HepG2 (cell line): ENCODE measurements around the gene JMJD1C. TPM values are rescaled to one million over a fixed set of nuclear protein-coding genes. Genes with fewer than 3 reads are reported as not detected.

Experiments used
- ATAC-seq: fragments of 200-7000 bp; cut with Tn5 transposase; 3 replicates; pipeline ENCODE4 v1.9.1; 2020; ENCODE audit warnings: mild to moderate bottlenecking, moderate library complexity
- BruUV-seq: library from RNA; stranded (reverse); fragments of 400-500 nt; replicated peaks from 2 replicates; lab custom pipeline; 2021; lab: Mats Ljungman, UMichigan
- CTCF ChIA-PET: fragments of 300-600 bp; formaldehyde crosslinking; extraction: SDS; loops from one replicate; lab custom pipeline; 2021; ENCODE audit warnings: low total read pairs, inconsistent platforms, low intra/inter-chr PET ratio; lab: Yijun Ruan, JAX
- POLR2A ChIA-PET: fragments of 350-600 bp; sonication (Branson Sonifier 250); formaldehyde crosslinking; loops from one replicate; lab custom pipeline; 2020; ENCODE audit warnings: antibody characterized with exemption, inconsistent platforms; lab: Yijun Ruan, JAX
- DNase-seq: peaks from one replicate; pipeline ENCODE4 v3.0.0-alpha.2; 2015; ENCODE audit warnings: low spot score
- FAIRE-seq: peaks from 3 replicates; lab custom pipeline; 2011; peaks lifted over from hg19 to GRCh38; lab: Jason Lieb, UNC
- H2AFZ ChIP-seq: one replicate; pipeline ENCODE4 v1.6.1; 2011; ENCODE audit warnings: low read length, inconsistent platforms
- H3K27ac ChIP-seq: fragments of 300-600 bp; 3 replicates; pipeline ENCODE4 v1.8.0; 2011; ENCODE audit warnings: mixed run types, mild to moderate bottlenecking, mixed read lengths, low read length, inconsistent platforms; ENCODE audit not compliant: insufficient read depth; ENCODE audit errors: extremely low read length
- H3K27me3 ChIP-seq, 2 experiments: fragments of 200-600 bp in 1 of 2; 2 replicates in 1 of 2; 3 replicates in 1 of 2; pipeline versions ENCODE4 v1.6.0 to v1.8.0; 2011; ENCODE audit warnings: low read length in 2 of 2, mild to moderate bottlenecking in 2 of 2, moderate library complexity in 2 of 2, inconsistent platforms in 1 of 2; ENCODE audit not compliant: insufficient read depth in 2 of 2, control insufficient read depth in 1 of 2
- H3K36me3 ChIP-seq, 2 experiments: fragments of 200-600 bp in 1 of 2; replicated peaks in 1 of 2; 2 replicates in 1 of 2; 3 replicates in 1 of 2; pipeline versions ENCODE4 v1.5.1 to v1.8.0; 2011; ENCODE audit warnings: low read length in 2 of 2, inconsistent platforms in 1 of 2; ENCODE audit not compliant: insufficient read depth in 2 of 2, control insufficient read depth in 1 of 2
- H3K4me1 ChIP-seq: 2 replicates; pipeline ENCODE4 v1.5.1; 2012; ENCODE audit warnings: low read length, inconsistent platforms; ENCODE audit not compliant: insufficient read depth
- H3K4me2 ChIP-seq: 2 replicates; pipeline ENCODE4 v1.6.0; 2011; ENCODE audit warnings: low read depth, low read length, inconsistent platforms
- H3K4me3 ChIP-seq, 3 experiments: fragments of 200-600 bp in 1 of 3; sonication (generic), shearing (Covaris generic) in 1 of 3; replicated peaks in 1 of 3; 2 replicates each; pipeline ENCODE4 v1.5.1; 2011 to 2016; ENCODE audit warnings: low read length in 3 of 3, inconsistent platforms in 2 of 3, low read depth in 2 of 3, mild to moderate bottlenecking in 2 of 3, control low read depth in 1 of 3, mixed read lengths in 1 of 3; ENCODE audit not compliant: insufficient read depth in 1 of 3
- H3K79me2 ChIP-seq: one replicate; pipeline ENCODE4 v1.6.1; 2011; ENCODE audit warnings: low read length, inconsistent platforms; ENCODE audit not compliant: insufficient read depth
- H3K9ac ChIP-seq: 2 replicates; pipeline ENCODE4 v1.6.0; 2011; ENCODE audit warnings: mild to moderate bottlenecking, low read depth, low read length, inconsistent platforms; ENCODE audit not compliant: insufficient read depth
- H3K9me3 ChIP-seq: 2 replicates; pipeline ENCODE4 v1.5.1; 2012; ENCODE audit warnings: mild to moderate bottlenecking, low read length
- H4K20me1 ChIP-seq: 2 replicates; pipeline ENCODE4 v1.6.0; 2011; ENCODE audit warnings: inconsistent platforms, mild to moderate bottlenecking, low read length, moderate library complexity; ENCODE audit not compliant: insufficient read depth
- BORCS8-MEF2B ChIP-seq: sonication (generic); formaldehyde crosslinking; IDR thresholded peaks from 2 replicates; pipeline ENCODE4 v1.8.0; 2022; ENCODE audit warnings: mild to moderate bottlenecking, missing genetic modification reagents
- E2F2 ChIP-seq: sonication (generic); formaldehyde crosslinking; IDR thresholded peaks from 2 replicates; pipeline ENCODE4 v1.4.0; 2020; ENCODE audit warnings: missing genetic modification reagents, borderline replicate concordance
- ELF4 ChIP-seq: sonication (generic); formaldehyde crosslinking; IDR thresholded peaks from 2 replicates; pipeline ENCODE4 v1.5.0; 2020; ENCODE audit warnings: missing genetic modification reagents, mild to moderate bottlenecking, moderate library complexity, borderline replicate concordance
- LCORL ChIP-seq, 2 experiments: fragments of 450-650 bp in 1 of 2; sonication (generic) in 1 of 2; formaldehyde crosslinking in 1 of 2; IDR thresholded peaks; 2 replicates each; pipeline versions ENCODE4 v1.5.0 to v1.6.1; 2017 to 2020; ENCODE audit warnings: antibody characterized with exemption in 1 of 2, missing genetic modification reagents in 1 of 2
- MBNL3 ChIP-seq: fragments of 250-450 bp; sonication (Bioruptor Pico); conservative IDR thresholded peaks from 2 replicates; pipeline ENCODE4 v1.8.0; 2022; ENCODE audit warnings: mild to moderate bottlenecking, inconsistent platforms
- MTA1 ChIP-seq: sonication (generic); formaldehyde crosslinking; IDR thresholded peaks from 2 replicates; pipeline ENCODE4 v1.4.0; 2020; ENCODE audit warnings: missing genetic modification reagents, mild to moderate bottlenecking, borderline replicate concordance
- MZF1 ChIP-seq: sonication (generic); formaldehyde crosslinking; IDR thresholded peaks from 2 replicates; pipeline ENCODE4 v1.8.1; 2023; ENCODE audit warnings: mild to moderate bottlenecking, missing genetic modification reagents, borderline replicate concordance
- PAX8 ChIP-seq: sonication (generic); formaldehyde crosslinking; IDR thresholded peaks from 2 replicates; pipeline ENCODE4 v1.8.0; 2022; ENCODE audit warnings: mild to moderate bottlenecking, missing genetic modification reagents, borderline replicate concordance
- RFX5 ChIP-seq: IDR thresholded peaks from 2 replicates; pipeline ENCODE4 v1.6.1; 2011; ENCODE audit warnings: low read depth, low read length, improper control_type of control experiment
- SMAD9 ChIP-seq: sonication (generic); formaldehyde crosslinking; IDR thresholded peaks from 2 replicates; pipeline ENCODE4 v1.5.1; 2020; ENCODE audit warnings: mild to moderate bottlenecking, missing genetic modification reagents
- SOX5 ChIP-seq: IDR thresholded peaks from 2 replicates; pipeline ENCODE4 v1.6.1; 2016; ENCODE audit warnings: borderline replicate concordance
- TBL1XR1 ChIP-seq: fragments of 150-350 bp; IDR thresholded peaks from 2 replicates; pipeline ENCODE4 v1.6.1; 2014; ENCODE audit warnings: borderline replicate concordance, low read length; ENCODE audit not compliant: partially characterized antibody
- THAP11 ChIP-seq: IDR thresholded peaks from 2 replicates; pipeline ENCODE4 v1.6.1; 2016; ENCODE audit warnings: missing biosample characterization, missing genetic modification reagents
- TP53 ChIP-seq: sonication (generic); formaldehyde crosslinking; conservative IDR thresholded peaks from 2 replicates; pipeline ENCODE4 v1.4.0; 2020; ENCODE audit warnings: missing genetic modification reagents
- ZFAT ChIP-seq: sonication (generic); formaldehyde crosslinking; conservative IDR thresholded peaks from 2 replicates; pipeline ENCODE4 v1.8.1; 2023; ENCODE audit warnings: missing genetic modification reagents, inconsistent platforms
- ZMYM4 ChIP-seq: sonication (generic); formaldehyde crosslinking; IDR thresholded peaks from 2 replicates; pipeline ENCODE4 v1.8.1; 2023; ENCODE audit warnings: mild to moderate bottlenecking, missing genetic modification reagents
- ZNF326 ChIP-seq: sonication (generic); formaldehyde crosslinking; IDR thresholded peaks from 2 replicates; pipeline ENCODE4 v1.4.0; 2020; ENCODE audit warnings: missing genetic modification reagents, borderline replicate concordance
- ZNF44 ChIP-seq: sonication (generic); formaldehyde crosslinking; IDR thresholded peaks from 2 replicates; pipeline ENCODE4 v1.5.1; 2020; ENCODE audit warnings: mild to moderate bottlenecking, missing genetic modification reagents
- ZNF446 ChIP-seq: sonication (generic); formaldehyde crosslinking; IDR thresholded peaks from 2 replicates; pipeline ENCODE4 v1.5.0; 2020; ENCODE audit warnings: mild to moderate bottlenecking, missing genetic modification reagents
- ZNF530 ChIP-seq: sonication (generic); formaldehyde crosslinking; IDR thresholded peaks from 2 replicates; pipeline ENCODE4 v1.5.0; 2020; ENCODE audit warnings: low read depth, mild to moderate bottlenecking, missing genetic modification reagents
- ZNF576 ChIP-seq: sonication (generic); formaldehyde crosslinking; IDR thresholded peaks from 2 replicates; pipeline ENCODE4 v1.4.0; 2020; ENCODE audit warnings: mild to moderate bottlenecking, missing genetic modification reagents
- ZNF577 ChIP-seq: sonication (generic); formaldehyde crosslinking; IDR thresholded peaks from 2 replicates; pipeline ENCODE4 v1.4.0; 2020; ENCODE audit warnings: mild to moderate bottlenecking, low read depth, missing genetic modification reagents, borderline replicate concordance
- ZNF660 ChIP-seq: sonication (generic); formaldehyde crosslinking; IDR thresholded peaks from 2 replicates; pipeline ENCODE4 v1.5.1; 2020; ENCODE audit warnings: mild to moderate bottlenecking, low read depth, missing genetic modification reagents, borderline replicate concordance
- ZNF672 ChIP-seq: sonication (generic); formaldehyde crosslinking; IDR thresholded peaks from 2 replicates; pipeline ENCODE4 v1.8.1; 2022; ENCODE audit warnings: missing genetic modification reagents
- ZNF724P ChIP-seq: sonication (generic); formaldehyde crosslinking; IDR thresholded peaks from 2 replicates; pipeline ENCODE4 v1.8.0; 2022; ENCODE audit warnings: missing genetic modification reagents, borderline replicate concordance
- ZSCAN9 ChIP-seq: IDR thresholded peaks from 2 replicates; pipeline ENCODE4 v1.6.1; 2016; ENCODE audit warnings: borderline replicate concordance
- WGBS: methylation state at CpG from one replicate; pipeline ENCODE4 v1.1.6; 2017; ENCODE audit warnings: low lambda C conversion rate; 5-methylcytosine and 5-hydroxymethylcytosine counted together
- in situ Hi-C: cut with HindIII; loops from 2 replicates; pipeline ENCODE4 v1.10.0; 2017; ENCODE audit warnings: low pct_unique_long_range_greater_than_20kb; ENCODE audit not compliant: extremely low pct_ligation_motif_present
- intact Hi-C: fragments of 100-400 bp; cut with micrococcal nuclease; formaldehyde crosslinking; loops from one replicate; pipeline ENCODE4 v1.10.0; 2022; ENCODE audit not compliant: unreplicated experiment
- polyA plus RNA-seq, 8 experiments: library from polyadenylated mRNA; depleted of rRNA in 3 of 8; stranded (reverse) in 7 of 8; unstranded in 1 of 8; fragments of >200 nt; fragmentation: Illumina TruSeq in 4 of 8; extraction: Trizol in 4 of 8; gene quantifications; 2 replicates each; pipeline versions ENCODE4 v1.2.1 to v1.2.3, GENCODE V29; 2011 to 2016; ENCODE audit warnings: low read depth in 4 of 8, missing spikeins in 1 of 8, mixed read lengths in 1 of 8; ENCODE audit not compliant: insufficient read depth in 1 of 8
- total RNA-seq, 5 experiments: library from RNA; depleted of rRNA; stranded (reverse); fragments of >200 nt; fragmentation: Illumina TruSeq; extraction: Trizol; gene quantifications; 2 replicates each; pipeline ENCODE4 v1.2.3, GENCODE V29; 2016; ENCODE audit warnings: low read depth in 1 of 5

The JMJD1C gene
- total and polyA plus RNA-seq, 2 of the 13 experiments (the other 11 are each of a cell fraction or from before 2014, with no cell fraction given), result 42.3 to 42.7 TPM

- Histone ChIP-seq H3K4me2 (peak overlapping the region; percentile 67), H3K4me3 (peak overlapping the region; percentile 61 to 100 (median 79)), H3K27ac (peak overlapping the region; percentile 99), H3K9me3 (no peaks in the 10 kb centered on the region), H2AFZ (no peak overlapping the region), H3K36me3 (no peaks in the 10 kb centered on the region), H3K9ac (peak overlapping the region; percentile 90), H3K4me1 (peaks cover 20% of the 10 kb centered on the region), H3K79me2 (peaks cover 82% of the 10 kb centered on the region), H3K27me3 (no peaks in the 10 kb centered on the region; a peak in 2 of 5 replicates), H4K20me1 (peaks cover 29% of the 10 kb centered on the region)
- POLR2A ChIA-PET, result interaction anchor here (0.7 to 3.5 kb wide), 17 partner anchors 8 to 361 kb away, joined by 3 to 30 read pairs (median 5); partner anchors contain the start of genes JMJD1C, NRBF2 and REEP3
- intact Hi-C loops, result loop anchor here (2.0 to 5.0 kb wide), 4 partner anchors 51 to 361 kb away; partner anchors contain the start of genes JMJD1C and REEP3
- ATAC-seq (no peak), DNase-seq (peak; percentile 80), FAIRE-seq (no peak)
- in situ Hi-C loops, result no loop called here
- CTCF ChIA-PET, result no interaction called here
- 0% methylated on average over 3 of the region's 3 CpGs for WGBS
- BruUV-seq, result TSS peak; percentile 70
- no peak for TF ChIP-seq TBL1XR1
- TF ChIP-seq TP53, result no peak
- TF ChIP-seq ZSCAN9 (CRISPR knock-in tag), result 0 out of 2 replicates have a peak, but pooled peaks have one; percentile 33
- TF ChIP-seq ZNF446 (CRISPR knock-in tag), result no peak
- no peak for TF ChIP-seq ZNF660
- no peak for TF ChIP-seq RFX5
- no peak for TF ChIP-seq BORCS8-MEF2B (CRISPR knock-in tag)
- TF ChIP-seq ZNF44 (CRISPR knock-in tag), result no peak
- no peak for TF ChIP-seq ZFAT (CRISPR knock-in tag)
- no peak for TF ChIP-seq ZNF326
- TF ChIP-seq MZF1 (CRISPR knock-in tag), result no peak
- no peak for TF ChIP-seq THAP11 (CRISPR knock-in tag)
- no peak for TF ChIP-seq ZNF576 (CRISPR knock-in tag)
- no peak for TF ChIP-seq E2F2
- TF ChIP-seq SMAD9, result no peak
- TF ChIP-seq ZNF672, result no peak
- no peak for TF ChIP-seq ZNF530
- no peak for TF ChIP-seq LCORL (IDR thresholded peaks at IDR 0.05)
- TF ChIP-seq LCORL (CRISPR knock-in tag; IDR thresholded peaks at IDR 0.05), result 0 out of 2 replicates have a peak, but pooled peaks have one; percentile 28
- no peak for TF ChIP-seq ELF4 (CRISPR knock-in tag)
- no peak for TF ChIP-seq SOX5
- TF ChIP-seq PAX8 (CRISPR knock-in tag), result no peak
- TF ChIP-seq ZNF724P (CRISPR knock-in tag), result no peak
- TF ChIP-seq MTA1, result no peak
- no peak for TF ChIP-seq ZMYM4 (CRISPR knock-in tag)
- TF ChIP-seq MBNL3 (CRISPR knock-in tag), result no peak
- no peak for TF ChIP-seq ZNF577 (CRISPR knock-in tag)
Measured at GRCh38 chr10:63268149-63268797, 197.5 kb downstream of the JMJD1C start.
